ENCODE results near the gene PAMR1. TPM values are rescaled to one million over a fixed set of nuclear protein-coding genes. Genes with fewer than 3 reads are reported as not detected.
"Not testable (repeated sequence)": the region's sequence is repeated elsewhere in the genome, so short reads cannot be mapped to it uniquely, and the experiment has no call there.

Gene PAMR1
- polyA plus RNA-seq, 4 donors, result 5.0 to 74.7 (median 15.9) TPM

- DNase-seq (ENCODE audit: low read depth in 4 of 4, low spot score in 3 of 4), result no peak
Measured at GRCh38 chr11:35546317-35546716, 20.9 kb upstream of the PAMR1 start.

GRCh38 chr11:35545391-35546003, 20.1 kb upstream of the PAMR1 start:
- DNase-seq (ENCODE audit: low read depth in 4 of 4, low spot score in 3 of 4), result no peak

- DNase-seq (ENCODE audit: low read depth in 4 of 4, low spot score in 3 of 4), result no peak
Measured at GRCh38 chr11:35543481-35543880, 18.1 kb upstream of the PAMR1 start.

- DNase-seq (ENCODE audit: low read depth in 4 of 4, low spot score in 3 of 4), result no peak
Measured at GRCh38 chr11:35541621-35542375, 16.4 kb upstream of the PAMR1 start.

- no peak for DNase-seq (ENCODE audit: low read depth in 4 of 4, low spot score in 3 of 4)
Measured at GRCh38 chr11:35540526-35540925, 15.1 kb upstream of the PAMR1 start.

GRCh38 chr11:35539781-35540281, 14.4 kb upstream of the PAMR1 start:
- DNase-seq (ENCODE audit: low read depth in 4 of 4, low spot score in 3 of 4), result no peak

GRCh38 chr11:35539256-35539655, 13.8 kb upstream of the PAMR1 start:
- DNase-seq (ENCODE audit: low read depth in 4 of 4, low spot score in 3 of 4), result no peak

- no peak for DNase-seq (ENCODE audit: low read depth in 4 of 4, low spot score in 3 of 4)
Measured at GRCh38 chr11:35536470-35536869, 11.1 kb upstream of the PAMR1 start.

GRCh38 chr11:35531246-35531645, 5.8 kb upstream of the PAMR1 start:
- no peak for DNase-seq (ENCODE audit: low read depth in 4 of 4, low spot score in 3 of 4)

- no peak for DNase-seq (ENCODE audit: low read depth in 4 of 4, low spot score in 3 of 4)
Measured at GRCh38 chr11:35529971-35530495, 4.6 kb upstream of the PAMR1 start.

- DNase-seq (ENCODE audit: low read depth in 4 of 4, low spot score in 3 of 4), result no peak
Measured at GRCh38 chr11:35526370-35526792, 965 bp upstream of the PAMR1 start.

GRCh38 chr11:35524780-35525179, 636 bp downstream of the PAMR1 start:
- no peak for DNase-seq (ENCODE audit: low read depth in 4 of 4, low spot score in 3 of 4)

GRCh38 chr11:35523861-35524260, 1.6 kb downstream of the PAMR1 start:
- no peak for DNase-seq (ENCODE audit: low read depth in 4 of 4, low spot score in 3 of 4)

- no peak for DNase-seq (ENCODE audit: low read depth in 4 of 4, low spot score in 3 of 4)
Measured at GRCh38 chr11:35523331-35523768, 2.1 kb downstream of the PAMR1 start.

- not testable (repeated sequence) for DNase-seq (ENCODE audit: low read depth in 4 of 4, low spot score in 3 of 4)
Measured at GRCh38 chr11:35522091-35522490, 3.3 kb downstream of the PAMR1 start.

- DNase-seq (ENCODE audit: low read depth in 4 of 4, low spot score in 3 of 4), result no peak
Measured at GRCh38 chr11:35520376-35520775, 5.0 kb downstream of the PAMR1 start.

- DNase-seq (ENCODE audit: low read depth in 4 of 4, low spot score in 3 of 4), result no peak
Measured at GRCh38 chr11:35518766-35519165, 6.7 kb downstream of the PAMR1 start.

GRCh38 chr11:35517481-35517880, 7.9 kb downstream of the PAMR1 start:
- DNase-seq (ENCODE audit: low read depth in 4 of 4, low spot score in 3 of 4), result no peak

- no peak for DNase-seq (ENCODE audit: low read depth in 4 of 4, low spot score in 3 of 4)
Measured at GRCh38 chr11:35516403-35516802, 9.0 kb downstream of the PAMR1 start.

GRCh38 chr11:35515224-35515623, 10.2 kb downstream of the PAMR1 start:
- DNase-seq (ENCODE audit: low read depth in 4 of 4, low spot score in 3 of 4), result no peak

GRCh38 chr11:35514481-35514880, 10.9 kb downstream of the PAMR1 start:
- DNase-seq (ENCODE audit: low read depth in 4 of 4, low spot score in 3 of 4), result no peak

GRCh38 chr11:35511666-35512065, 13.8 kb downstream of the PAMR1 start:
- DNase-seq (ENCODE audit: low read depth in 4 of 4, low spot score in 3 of 4), result no peak
